HL-60/S4 (cell line): ENCODE data around the gene GPR176.

Experiments
- in situ Hi-C: fragments of 300-500 bp; cut with MboI; formaldehyde crosslinking; loops from 2 replicates; pipeline ENCODE4 v1.14.3; 2022; ENCODE audit warnings: low sequenced_read_pairs

GPR176 gene, protein sequence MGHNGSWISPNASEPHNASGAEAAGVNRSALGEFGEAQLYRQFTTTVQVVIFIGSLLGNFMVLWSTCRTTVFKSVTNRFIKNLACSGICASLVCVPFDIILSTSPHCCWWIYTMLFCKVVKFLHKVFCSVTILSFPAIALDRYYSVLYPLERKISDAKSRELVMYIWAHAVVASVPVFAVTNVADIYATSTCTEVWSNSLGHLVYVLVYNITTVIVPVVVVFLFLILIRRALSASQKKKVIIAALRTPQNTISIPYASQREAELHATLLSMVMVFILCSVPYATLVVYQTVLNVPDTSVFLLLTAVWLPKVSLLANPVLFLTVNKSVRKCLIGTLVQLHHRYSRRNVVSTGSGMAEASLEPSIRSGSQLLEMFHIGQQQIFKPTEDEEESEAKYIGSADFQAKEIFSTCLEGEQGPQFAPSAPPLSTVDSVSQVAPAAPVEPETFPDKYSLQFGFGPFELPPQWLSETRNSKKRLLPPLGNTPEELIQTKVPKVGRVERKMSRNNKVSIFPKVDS

DNA sequence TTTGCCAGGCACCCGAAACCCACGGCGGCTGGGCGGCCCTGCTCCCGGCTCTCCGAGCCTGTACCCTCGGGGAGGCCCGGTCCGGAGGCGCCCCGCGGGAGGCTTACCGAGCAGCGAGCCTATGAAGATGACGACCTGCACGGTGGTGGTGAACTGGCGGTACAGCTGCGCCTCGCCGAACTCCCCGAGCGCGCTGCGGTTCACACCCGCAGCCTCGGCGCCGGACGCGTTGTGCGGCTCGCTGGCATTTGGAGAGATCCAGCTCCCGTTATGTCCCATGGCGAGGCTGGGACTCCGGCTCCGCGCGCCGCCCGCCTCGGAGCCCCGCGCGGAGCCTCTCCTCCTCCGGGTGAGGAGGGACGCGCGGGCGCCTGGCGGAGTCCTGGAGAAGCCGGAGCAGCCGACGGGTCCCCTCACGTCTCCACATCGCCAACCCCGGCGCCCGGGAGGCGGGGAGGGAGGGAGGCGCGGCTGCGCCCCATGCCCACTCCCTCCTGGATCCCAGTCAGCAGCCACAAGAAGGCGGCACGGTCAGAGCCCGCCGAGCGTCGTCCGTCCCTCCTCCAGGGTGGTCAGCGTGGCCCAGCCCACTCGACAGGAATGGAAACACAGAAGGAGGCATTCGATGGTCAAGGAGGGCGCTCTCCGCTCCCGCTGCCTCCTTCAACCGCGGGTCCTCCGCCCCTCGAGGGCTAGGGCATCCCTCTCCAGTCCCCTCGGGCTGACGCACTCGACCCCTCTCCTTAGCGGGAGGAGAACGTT is at the start of gene GPR176:
Gene GPR176, minus strand, starts transcription at position 519 of the 762 bp plus-strand sequence. Its CDS starts 240 bp downstream, at position 279.
- in situ Hi-C loops, result loop anchor here (10.0 kb wide), 1 partner anchor 55 kb away; no protein-coding TSS in a partner anchor

DNA sequence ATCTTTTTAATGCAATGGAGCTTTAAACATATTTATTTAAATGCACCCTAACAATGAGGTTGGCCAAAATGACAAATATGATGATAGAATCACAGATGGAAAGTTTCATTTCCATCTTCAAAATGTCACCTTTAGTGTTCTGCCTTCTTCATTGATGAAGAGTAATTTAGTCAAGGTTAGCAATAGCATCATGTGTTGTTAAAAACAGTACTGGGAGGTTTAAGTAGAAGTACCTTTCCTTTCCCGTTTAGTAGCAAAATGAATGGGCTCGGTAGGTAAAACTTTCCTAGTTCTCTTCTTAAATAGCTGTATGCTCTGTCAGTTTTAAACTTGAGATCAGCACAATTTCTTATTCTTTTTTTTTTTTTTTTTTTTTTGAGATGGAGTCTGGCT is 48.9 kb upstream of the GPR176 start:
- in situ Hi-C loops, result no loop called here

DNA sequence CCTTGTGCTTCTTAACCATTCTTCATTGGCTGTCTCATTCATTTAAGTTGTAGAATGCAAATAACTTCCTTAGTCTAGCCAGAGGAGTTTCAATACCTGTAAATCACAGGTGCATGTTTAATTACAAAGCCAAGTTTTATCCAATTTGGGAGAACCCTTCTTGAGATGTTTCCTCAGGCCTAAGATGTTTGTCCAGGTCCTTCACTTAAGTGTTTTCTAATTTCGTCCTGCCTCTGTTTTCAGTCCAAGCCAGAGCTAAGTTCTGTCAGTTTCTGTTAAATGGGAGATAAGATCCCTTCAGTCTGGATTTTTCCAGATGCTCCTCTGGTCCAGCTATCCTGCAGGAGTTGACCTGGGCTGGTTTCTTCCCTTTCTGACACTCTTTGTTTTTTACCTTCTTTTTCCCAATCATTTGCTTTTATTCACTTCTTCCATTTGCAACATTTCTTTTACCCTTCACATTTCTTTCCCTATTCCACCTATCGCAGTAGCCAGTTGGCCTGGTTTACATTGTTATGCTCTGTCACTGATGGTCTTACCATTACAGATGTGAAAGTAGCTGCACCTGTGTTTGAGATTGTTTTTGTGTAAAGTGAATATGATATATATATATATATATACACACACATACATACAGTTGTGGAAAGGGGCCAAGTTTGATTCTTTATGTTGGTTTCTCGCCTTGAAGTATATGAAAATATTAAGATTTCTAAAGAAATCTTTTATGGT is 48.4 kb upstream of the GPR176 start:
- in situ Hi-C loops, result no loop called here

DNA sequence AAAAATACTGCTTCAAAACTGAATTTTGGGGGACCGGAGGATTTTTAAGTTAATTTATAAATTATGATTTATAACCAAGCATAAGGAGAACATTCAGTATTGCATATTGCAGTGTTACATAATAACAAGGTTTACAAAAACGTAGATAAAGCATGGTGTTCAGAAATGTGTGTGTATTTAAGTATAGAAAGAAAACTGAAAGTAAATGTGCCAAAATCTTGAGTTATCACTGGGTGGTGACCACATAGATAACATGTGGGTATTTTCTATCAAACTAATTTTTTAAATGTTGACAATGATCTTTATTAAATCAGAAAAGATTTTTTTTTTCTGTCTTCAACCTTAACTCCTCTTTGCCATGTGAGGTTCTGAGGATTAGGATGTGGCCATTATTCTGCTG is 46.5 kb upstream of the GPR176 start:
- in situ Hi-C loops, result no loop called here

DNA sequence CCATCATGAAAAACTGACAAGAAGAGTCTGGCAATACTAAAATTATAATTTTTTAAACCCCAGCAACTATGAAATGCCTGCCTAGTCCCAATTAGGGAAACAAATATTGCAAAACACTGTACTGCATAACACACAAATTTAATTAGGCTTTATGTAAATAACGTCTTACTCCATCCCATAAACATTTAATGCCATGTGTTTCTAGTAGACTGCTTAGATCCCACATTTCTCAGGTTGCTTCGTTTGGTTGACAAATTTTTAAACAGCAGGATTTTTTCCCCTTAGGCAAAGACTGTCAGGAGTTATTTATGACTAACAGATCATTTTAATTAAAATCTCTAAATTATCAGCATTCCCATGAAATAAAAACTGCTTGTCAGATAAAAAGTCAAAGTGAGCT is 43.7 kb upstream of the GPR176 start:
- in situ Hi-C loops, result no loop called here

DNA sequence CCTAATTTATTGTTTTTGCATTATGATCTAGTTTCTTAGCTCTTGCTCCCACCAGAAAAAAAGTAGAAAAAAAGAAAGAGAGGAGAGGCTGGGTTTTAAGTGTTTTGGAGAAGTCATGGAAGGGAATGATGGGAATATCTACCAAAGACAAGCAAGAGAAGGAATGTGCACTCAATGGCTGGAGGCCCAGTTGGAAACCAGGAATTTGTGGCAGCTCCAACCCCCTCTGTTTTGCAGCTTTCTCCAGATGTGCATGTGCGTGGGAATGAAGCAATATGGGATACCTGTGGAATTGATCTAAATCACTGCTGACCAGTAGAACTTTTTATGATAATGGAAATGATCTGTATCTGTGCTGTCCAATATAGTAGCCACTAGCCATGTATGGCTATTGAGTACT is 41.0 kb upstream of the GPR176 start:
- in situ Hi-C loops, result no loop called here

DNA sequence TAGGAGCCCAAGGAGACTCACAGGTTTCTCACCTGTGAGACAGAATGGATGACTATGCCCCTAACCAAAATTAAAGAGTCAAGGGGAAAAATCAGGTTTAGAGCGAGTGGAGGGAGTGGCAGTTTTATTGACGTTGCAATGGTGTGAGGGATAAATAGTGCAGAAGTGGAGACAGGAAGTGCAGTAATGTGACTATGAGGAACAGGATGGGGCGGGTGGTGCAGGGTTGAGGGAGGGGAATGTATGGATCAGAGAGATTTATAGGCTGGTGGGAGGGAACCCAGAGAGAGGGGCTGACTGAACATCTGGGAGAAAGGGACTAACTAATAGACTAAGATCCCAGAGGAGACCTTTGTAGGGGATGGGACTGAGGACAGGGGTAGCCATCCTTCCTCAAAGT is 40.3 kb upstream of the GPR176 start:
- in situ Hi-C loops, result no loop called here

DNA sequence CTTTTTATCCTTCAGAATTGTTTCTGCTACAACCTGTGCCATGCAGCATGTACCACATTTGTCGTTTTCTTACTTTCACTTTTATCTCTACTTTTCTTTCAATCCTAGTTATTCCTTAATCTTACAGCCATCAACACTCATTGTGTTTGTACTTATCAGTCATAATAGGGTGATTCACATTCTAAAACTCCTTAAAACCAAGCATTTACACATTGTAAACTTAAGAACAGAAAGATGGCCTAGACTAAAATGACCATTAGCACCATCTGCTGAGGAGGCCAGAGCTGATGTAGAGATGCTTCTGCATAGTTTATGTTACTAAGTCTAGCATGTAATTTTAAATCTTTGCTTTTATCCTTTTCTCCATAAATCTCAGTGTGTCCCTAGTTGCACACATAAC is 39.3 kb upstream of the GPR176 start:
- in situ Hi-C loops, result no loop called here

DNA sequence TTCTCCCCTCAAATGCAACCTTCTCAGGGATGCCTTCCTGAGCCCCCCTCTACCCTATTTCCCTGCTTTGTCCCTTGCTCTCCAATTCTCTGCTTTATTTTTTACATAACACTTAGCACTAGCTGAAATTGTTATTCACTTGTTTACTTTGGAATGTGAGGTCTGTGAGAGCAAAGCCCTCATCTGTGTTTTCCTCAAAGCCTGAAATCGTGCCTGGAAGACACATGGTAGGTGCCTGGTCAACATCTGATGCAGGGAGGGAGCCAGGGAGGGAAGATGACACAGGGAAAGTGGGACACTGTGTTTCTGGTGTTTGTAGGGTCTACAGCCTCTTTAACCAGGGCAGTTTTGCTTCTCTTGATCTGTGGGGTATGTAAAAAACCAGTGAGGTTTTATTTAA is 37.4 kb upstream of the GPR176 start:
- in situ Hi-C loops, result no loop called here

DNA sequence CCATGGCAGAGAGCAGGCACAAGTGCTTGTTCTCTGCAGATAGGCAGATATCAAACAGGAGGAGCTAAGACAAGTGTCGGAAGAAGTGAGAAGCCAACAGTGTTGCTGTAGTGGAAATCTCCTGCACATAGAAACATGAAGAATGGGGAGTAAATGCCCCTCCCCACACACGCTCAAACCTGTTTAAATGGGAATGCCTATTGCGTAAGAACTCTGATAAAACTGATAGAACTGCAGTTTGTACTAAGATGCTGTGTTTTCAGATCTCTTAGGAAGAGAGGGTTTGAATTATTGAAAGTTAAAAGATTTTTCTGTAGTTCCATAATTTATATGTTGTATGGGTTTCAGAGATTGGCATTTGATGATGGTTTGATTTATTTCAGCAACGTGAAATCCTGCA is 33.5 kb upstream of the GPR176 start:
- in situ Hi-C loops, result no loop called here

DNA sequence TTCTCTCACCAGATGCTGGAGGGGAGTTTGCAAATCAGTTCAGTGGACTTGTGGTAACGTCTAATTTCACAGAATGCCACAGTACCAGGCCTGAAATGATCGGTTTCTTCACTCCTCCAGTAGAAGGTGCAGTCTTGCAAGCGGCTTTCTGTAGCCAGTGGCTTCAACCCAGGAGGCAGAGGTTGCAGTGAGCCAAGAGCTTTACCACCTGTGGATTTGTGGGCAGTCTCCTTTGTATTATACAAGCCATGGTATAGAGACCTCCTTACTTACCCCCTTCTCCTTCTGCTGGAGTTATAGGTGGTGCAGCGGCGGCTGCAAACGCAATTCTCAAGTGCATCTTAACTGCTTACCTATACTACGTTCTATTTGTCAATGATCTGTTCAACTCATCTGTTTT is 31.5 kb upstream of the GPR176 start:
- in situ Hi-C loops, result no loop called here

DNA sequence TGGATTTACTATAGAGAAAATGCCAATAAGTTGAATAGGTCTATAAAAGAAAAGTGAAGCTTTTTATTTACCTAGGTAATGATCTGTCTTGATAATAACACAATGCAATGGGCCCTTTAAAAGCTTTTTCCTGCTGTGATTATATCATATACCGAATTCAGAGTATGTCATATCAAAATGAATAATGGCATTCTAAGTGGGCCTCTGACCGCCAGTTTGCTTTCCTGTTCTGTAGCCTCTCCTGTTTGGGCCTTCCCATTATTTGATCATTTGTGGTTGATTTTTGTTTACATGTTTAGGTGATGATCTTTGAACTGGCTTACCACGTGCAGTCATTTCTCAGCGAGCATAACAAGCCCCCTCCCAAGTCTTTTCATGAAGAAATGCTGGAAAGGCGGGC is 28.8 kb upstream of the GPR176 start:
- in situ Hi-C loops, result no loop called here

DNA sequence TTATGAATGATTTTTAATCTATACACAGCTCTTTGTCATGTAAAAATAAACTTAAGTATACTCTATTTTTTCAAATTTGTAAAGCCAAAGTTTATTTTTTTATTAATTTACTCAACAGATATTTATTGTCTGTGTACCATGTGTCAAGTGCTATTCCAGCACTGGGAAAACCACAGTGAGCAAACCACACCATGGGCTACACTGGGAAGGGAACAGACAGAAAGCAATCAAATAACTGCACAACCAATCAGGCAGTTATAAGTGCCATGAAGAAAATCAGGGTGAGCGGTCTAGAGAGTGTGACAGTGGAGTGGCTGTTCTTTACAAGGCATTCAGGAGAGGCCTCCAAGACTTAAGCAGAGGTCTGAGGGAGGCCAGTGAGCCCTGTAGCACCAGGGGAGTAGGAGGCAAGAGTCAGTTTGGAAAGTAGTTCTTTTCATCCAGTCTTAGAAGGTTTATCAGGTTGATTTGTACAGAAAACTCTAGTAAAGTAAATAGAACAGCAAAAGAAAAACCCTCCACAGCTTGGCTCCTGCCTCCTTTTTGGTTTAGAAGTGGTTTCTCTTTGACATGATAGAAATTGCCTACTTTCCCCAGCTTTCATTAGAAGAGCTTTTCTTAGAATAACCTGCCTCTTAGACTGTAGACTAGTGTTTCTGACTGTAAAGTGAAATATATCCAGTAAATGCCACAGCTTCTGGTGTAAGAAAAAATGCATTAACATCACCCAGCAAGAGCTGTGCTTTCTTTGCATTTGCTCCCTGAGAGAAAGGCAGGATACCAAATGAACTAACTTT is 27.5 kb upstream of the GPR176 start:
- in situ Hi-C loops, result no loop called here

DNA sequence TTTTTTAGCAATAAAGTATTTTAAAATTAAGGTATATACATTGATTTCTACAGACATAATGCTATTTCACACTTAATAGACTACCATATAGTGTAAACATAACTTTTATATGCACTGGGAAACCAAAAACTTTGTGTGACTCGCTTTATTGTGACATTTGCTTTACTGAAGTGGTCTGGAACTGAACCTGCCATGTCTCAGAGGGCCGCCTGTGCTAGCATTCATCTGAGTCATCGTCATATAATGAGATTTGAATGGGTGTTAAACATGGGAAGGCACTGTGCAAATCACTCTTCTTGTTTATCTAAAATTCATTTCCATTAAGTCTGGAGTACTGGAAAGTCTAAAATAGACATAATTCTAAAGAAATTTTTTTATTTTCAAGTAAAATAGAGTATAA is 26.8 kb upstream of the GPR176 start:
- in situ Hi-C loops, result no loop called here

DNA sequence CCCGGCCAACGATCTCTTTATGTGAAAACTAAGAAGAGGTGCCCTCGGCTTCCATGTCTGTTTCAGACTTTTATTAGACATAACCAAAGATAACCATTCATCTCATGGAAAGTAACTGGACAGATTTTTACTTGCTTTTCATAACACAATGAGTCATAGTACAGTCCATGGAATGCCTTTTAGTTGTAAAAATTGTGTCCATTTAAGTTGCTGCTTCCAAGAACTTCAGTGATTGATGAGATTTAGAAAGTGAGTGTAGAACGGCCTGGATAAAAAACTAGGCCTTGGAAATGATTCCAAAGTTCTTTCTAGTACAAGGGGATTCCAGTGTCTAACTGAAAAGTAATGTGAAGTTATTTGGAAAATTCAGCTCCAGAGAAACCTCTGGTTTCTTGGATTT is 24.7 kb upstream of the GPR176 start:
- in situ Hi-C loops, result no loop called here

DNA sequence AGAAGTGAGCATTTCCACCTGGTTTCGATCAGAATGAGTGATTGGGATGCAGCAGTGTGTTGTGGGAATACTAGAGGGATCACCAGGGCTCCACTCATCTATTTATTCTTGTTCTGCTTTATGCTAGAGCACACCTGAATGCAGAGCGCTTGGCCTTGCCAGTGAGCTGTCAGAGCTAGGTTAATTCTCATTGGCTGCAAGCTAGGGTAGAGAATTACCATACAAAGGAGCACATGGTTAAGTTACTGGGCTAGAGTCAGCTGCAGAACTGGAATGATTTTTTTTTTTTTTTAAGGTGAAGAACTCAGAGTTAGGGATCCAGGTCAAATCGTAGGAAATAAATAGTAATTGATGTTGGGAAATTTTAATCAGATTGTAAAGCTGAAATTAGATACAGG is 22.7 kb upstream of the GPR176 start:
- in situ Hi-C loops, result no loop called here

DNA sequence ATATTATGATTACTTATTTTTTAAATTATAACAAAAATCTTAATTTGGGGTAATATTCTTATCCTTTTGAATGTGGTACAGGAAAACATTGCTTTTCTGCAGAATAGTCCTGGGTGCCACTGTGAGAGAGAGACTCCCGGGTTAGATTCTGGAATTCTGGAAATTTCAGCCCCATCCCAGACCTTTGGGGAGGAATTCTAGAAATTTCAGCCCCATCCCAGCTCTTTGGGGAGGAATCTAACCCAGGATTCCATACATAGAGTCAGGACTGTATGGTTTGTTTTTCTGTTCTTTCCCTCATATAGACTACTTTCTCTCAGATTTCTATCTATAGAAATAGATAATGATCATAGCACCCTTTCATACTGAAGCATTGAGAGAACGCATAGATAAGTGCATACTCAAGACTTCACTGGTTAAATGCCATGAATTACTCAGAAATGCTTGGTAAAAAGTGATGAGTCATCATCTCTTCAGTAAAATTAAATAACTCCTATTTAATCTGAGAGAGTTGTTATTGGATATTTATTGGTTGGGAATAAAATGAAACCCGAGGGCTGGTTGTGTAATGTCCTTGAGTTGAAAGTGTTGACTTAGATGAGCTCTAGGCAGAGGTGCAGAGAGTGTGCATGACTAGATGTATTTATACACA is 22.2 kb upstream of the GPR176 start:
- in situ Hi-C loops, result no loop called here

DNA sequence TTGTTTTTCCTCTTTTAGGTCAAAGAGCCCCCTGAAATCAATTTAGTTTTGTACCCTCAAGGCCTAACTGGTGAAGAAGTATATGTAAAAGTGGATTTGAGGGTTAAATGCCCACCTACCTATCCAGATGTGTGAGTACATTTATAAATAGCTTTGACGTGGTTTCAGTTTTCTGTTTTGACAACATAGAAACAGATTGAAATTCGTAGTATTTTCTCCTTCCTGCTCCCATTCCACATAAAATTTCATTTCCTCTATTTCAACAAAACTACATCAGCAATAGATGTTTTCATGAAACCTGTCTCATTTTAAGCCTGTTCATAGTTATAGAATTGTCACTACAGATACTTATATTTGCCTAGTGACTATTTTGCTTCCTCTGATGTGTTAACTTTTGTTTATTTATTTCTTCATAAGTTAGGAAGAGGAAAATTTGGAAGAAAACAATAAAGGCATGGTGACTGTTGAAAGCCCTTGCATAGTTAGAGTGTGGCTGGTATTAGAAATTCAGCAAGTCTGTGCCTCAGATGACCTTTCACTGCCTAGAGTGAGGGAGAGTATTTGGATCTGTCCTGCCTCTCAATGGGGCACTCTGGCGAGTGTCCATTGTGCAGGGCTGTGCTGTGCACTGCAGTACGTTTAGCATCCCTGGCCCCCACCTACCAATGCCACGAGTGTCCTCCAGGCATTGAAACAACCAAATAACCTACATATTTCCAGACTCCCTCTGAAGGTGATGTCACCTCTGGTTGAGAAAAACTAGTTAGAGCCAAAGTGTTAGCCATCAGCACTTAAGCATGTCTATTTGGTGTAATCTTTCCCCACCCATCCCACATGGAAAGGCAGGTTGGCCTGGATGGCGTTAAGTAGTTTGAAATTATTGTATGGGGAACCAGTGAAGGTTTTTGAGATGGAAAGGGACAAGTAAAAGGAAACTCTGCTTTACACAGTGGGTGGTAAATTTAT is 19.7 kb upstream of the GPR176 start:
- in situ Hi-C loops, result no loop called here

DNA sequence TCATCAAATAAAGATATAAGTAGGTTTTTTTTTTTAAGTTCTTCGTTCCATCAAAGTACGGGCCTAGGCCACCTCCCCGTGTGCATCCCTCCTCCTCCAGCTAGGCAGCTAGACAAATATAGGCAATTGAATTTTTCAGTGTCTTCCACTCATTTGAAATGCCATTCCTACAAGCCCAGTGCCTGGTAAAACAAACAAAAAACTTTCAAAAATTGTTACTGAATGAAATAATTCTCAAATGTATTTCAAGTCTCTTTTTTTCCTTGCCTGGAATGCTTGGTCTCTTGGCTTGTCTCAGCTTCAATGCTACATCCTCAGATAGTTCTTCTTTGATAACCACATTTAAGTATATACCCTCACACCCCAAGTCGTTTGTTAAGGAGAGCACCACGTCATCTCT is 17.6 kb upstream of the GPR176 start:
- in situ Hi-C loops, result no loop called here
